ENCODE data around the gene WASHC1.
"Not testable (repeated sequence)": the region's sequence is repeated elsewhere in the genome, so short reads cannot be mapped to it uniquely, and the experiment has no call there.

Gene WASHC1

DNA sequence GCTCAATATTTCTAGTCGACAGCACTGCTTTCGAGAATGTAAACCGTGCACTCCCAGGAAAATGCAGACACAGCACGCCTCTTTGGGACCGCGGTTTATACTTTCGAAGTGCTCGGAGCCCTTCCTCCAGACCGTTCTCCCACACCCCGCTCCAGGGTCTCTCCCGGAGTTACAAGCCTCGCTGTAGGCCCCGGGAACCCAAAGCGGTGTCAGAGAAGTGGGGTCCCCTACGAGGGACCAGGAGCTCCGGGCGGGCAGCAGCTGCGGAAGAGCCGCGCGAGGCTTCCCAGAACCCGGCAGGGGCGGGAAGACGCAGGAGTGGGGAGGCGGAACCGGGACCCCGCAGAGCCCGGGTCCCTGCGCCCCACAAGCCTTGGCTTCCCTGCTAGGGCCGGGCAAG lies 481 bp downstream of the WASHC1 start:
- in situ Hi-C loops (cut with MboI; ENCODE audit: low sequenced_read_pairs, unreplicated experiment); DNase-seq (ENCODE audit: low spot score): not testable (repeated sequence)

DNA sequence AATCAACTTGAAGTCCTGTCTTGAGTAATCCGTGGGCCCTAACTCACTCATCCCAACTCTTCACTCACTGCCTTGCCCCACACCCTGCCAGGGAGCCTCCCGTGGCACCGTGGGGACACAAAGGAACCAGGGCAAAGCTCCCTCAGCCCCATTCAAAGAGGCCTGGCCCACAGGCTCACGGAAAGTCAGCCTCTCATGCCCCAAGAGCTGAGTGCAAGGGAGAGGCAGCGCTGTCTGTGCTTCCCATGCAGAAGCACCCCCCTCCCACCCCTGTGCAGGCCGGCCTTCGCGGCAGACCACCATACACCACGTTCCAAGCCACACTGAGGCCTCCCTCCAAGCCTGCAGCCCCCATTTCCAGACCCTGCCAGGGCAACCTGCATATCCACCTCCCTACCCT lies 7.6 kb downstream of the WASHC1 start:
- in situ Hi-C loops (cut with MboI; ENCODE audit: low sequenced_read_pairs, unreplicated experiment): not testable (repeated sequence)

DNA sequence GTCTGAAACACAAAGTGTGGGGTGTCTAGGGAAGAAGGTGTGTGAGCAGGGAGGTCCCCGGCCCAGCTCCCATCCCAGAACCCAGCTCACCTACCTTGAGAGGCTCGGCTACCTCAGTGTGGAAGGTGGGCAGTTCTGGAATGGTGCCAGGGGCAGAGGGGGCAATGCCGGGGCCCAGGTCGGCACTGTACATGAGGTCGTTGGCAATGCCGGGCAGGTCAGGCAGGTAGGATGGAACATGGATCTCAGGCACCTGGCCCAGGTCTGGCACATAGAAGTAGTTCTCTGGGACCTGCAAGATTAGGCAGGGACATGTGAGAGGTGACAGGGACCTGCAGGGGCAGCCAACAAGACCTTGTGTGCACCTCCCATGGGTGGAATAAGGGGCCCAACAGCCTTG lies 12.4 kb downstream of the WASHC1 start:
- in situ Hi-C loops (cut with MboI; ENCODE audit: low sequenced_read_pairs, unreplicated experiment); DNase-seq (ENCODE audit: low spot score): not testable (repeated sequence)

More for the DNA sequence above, 7.6 kb downstream of the WASHC1 start:
- DNase-seq (ENCODE audit: low spot score): not testable (repeated sequence)

DNA sequence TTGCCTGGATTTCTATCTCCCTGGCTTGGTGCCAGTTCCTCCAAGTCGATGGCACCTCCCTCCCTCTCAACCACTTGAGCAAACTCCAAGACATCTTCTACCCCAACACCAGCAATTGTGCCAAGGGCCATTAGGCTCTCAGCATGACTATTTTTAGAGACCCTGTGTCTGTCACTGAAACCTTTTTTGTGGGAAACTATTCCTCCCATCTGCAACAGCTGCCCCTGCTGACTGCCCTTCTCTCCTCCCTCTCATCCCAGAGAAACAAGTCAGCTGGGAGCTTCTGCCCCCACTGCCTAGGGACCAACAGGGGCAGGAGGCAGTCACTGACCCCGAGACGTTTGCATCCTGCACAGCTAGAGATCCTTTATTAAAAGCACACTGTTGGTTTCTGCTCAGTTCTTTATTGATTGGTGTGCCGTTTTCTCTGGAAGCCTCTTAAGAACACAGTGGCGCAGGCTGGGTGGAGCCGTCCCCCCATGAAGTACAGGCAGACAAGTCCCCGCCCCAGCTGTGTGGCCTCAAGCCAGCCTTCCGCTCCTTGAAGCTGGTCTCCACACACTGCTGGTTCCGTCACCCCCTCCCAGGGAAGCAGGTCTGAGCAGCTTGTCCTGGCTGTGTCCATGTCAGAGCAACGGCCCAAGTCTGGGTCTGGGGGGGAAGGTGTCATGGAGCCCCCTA lies 15.0 kb downstream of the WASHC1 start:
- in situ Hi-C loops (cut with MboI; ENCODE audit: low sequenced_read_pairs, unreplicated experiment); DNase-seq (ENCODE audit: low spot score): not testable (repeated sequence)

DNA sequence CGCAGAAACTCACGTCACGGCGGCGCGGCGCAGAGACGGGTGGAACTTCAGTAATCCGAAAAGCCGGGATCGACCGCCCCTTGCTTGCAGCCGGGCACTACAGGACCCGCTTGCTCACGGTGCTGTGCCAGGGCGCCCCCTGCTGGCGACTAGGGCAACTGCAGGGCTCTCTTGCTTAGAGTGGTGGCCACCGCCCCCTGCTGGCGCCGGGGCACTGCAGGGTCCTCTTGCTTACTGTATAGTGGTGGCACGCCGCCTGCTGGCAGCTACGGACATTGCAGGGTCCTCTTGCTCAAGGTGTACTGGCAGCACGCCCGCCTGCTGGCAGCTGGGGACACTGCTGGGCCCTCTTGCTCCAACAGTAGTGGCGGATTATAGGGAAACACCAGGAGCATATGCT lies 18.1 kb downstream of the WASHC1 start:
- DNase-seq (ENCODE audit: low spot score); in situ Hi-C loops (cut with MboI; ENCODE audit: low sequenced_read_pairs, unreplicated experiment): not testable (repeated sequence)
- TF ChIP-seq, protein P1, sequence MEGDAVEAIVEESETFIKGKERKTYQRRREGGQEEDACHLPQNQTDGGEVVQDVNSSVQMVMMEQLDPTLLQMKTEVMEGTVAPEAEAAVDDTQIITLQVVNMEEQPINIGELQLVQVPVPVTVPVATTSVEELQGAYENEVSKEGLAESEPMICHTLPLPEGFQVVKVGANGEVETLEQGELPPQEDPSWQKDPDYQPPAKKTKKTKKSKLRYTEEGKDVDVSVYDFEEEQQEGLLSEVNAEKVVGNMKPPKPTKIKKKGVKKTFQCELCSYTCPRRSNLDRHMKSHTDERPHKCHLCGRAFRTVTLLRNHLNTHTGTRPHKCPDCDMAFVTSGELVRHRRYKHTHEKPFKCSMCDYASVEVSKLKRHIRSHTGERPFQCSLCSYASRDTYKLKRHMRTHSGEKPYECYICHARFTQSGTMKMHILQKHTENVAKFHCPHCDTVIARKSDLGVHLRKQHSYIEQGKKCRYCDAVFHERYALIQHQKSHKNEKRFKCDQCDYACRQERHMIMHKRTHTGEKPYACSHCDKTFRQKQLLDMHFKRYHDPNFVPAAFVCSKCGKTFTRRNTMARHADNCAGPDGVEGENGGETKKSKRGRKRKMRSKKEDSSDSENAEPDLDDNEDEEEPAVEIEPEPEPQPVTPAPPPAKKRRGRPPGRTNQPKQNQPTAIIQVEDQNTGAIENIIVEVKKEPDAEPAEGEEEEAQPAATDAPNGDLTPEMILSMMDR (IDR thresholded peaks at IDR 0.05; ENCODE audit: borderline replicate concordance, control extremely low read depth, extremely low read depth, insufficient read depth, missing control alignments): peak; percentile 33

DNA sequence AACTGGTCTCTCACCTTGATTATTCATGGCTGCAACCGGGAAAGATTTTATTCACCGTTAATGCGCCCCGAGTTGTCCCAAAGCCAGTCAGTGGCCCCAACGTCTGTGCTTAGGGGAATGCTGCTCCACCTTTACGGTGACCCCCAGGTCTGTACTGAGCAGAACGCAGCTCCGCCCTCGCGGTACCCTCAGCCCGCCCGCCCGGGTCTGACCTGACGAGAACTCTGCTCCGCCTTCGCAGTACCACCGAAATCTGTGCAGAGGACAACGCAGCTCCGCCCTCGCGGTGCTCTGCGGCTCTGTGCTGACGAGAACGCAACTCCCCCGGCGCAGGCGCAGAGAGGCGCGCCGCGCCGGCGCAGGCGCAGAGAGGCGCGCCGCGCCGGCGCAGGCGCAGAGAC lies 18.6 kb downstream of the WASHC1 start:
- DNase-seq (ENCODE audit: low spot score): not testable (repeated sequence)

DNA sequence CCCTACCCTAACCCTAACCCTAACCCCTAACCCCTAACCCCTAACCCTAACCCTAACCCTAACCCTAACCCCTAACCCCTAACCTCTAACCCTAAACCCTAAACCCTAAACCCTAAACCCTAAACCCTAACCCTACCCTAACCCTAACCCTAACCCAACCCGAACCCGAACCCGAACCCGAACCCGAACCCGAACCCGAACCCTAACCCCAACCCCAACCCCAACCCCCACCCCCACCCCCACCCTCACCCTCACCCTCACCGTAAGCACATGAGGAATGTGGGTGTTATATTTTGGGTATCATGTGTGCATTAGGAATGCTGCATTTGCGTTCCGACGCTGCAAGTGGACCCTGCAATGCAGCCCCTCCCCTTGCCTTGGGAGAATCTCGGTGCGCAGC lies 19.0 kb downstream of the WASHC1 start:
- in situ Hi-C loops (cut with MboI; ENCODE audit: low sequenced_read_pairs, unreplicated experiment); DNase-seq (ENCODE audit: low spot score): not testable (repeated sequence)

More for the DNA sequence above, 18.6 kb downstream of the WASHC1 start:
- in situ Hi-C loops (cut with MboI; ENCODE audit: low sequenced_read_pairs, unreplicated experiment): not testable (repeated sequence)
